HG03064 (cell line): ENCODE measurements around the gene PRR14.

Source experiments
- ATAC-seq: cut with Tn5 transposase; IDR thresholded peaks from one replicate; pipeline ENCODE4 v1.9.1; 2021; ENCODE audit warnings: low read depth; ENCODE audit not compliant: unreplicated experiment

The PRR14 gene

DNA sequence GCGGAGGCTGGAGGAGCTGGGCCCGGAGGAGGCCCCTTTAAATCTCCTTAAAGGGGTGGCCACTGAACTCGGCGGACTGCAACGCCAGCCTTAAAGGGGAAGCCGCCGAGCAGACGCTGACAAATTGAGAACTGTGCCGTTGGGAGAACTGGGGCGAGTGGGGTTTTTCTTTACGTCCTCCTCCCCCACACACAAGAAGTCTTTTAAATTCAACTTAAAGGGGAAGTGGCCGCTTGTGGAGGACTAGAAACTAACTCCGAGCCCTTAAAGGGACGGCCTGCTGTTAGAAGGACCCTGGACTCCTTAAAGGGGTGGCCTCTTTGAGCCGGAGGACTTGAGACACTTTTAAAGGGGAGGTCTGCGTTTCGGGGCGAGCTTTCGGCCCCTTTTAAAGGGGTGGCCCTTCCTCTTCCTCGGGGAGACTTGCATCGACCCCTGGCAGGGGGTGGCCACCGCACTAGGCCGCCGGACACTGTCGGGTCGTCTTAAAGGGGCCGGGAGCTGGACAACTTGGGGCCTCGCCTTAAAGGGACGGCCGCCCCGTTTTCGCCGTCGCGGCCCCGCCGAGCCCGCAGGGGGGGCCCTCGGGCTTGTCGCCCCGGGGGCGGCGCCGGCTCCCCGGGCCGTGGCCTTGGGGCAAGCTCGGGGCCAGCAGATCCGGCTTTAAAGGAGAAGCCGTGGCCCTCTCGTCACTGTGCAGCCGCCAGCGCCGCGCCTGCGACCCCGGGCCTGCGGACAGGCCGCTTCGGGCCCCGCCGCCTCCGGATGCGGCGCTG, 8.2 kb downstream of the PRR14 start:
- ATAC-seq: peak; percentile 49

DNA sequence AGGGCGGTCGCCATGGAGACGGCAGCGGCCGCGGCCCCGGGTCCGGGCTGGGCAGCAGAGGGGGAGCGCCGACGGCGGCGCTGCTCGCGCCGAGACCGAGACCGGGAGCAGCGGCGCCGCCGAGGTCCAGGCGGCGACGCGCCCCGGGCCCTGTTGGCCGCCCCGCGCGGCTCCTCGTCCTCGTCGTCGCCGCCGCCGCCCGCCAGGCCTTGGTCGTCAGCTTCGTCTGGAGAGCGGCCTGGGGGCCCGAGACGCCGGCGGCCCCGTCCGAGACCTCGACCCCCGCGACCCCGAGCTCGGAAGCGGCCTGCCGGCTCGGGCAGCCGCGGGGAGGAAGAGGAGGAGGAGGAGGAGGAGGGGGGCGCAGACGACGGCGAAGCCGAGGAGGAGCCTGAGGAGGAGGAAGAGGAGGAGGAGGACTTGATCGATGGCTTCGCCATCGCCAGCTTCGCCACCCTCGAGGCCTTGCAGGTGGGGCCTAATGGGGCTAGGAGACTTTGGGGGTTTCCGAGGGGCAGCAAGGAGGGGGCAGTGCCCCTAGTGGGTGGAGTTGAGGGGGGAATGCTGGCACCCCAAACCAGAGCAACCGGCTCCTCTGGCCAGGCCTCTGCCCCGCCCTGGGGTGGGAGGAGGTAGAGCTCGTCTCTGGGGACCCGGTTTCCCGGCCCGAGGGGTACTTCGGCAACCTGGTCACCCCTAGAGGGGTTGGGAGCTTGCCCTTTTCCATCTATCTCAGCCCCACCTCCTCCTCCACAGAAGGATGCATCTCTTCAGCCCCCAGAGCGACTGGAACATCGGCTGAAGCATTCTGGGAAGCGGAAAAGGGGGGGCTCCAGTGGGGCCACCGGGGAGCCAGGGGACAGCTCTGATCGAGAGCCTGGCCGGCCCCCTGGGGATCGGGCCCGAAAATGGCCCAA, 9.0 kb downstream of the PRR14 start:
- ATAC-seq: no peak

DNA sequence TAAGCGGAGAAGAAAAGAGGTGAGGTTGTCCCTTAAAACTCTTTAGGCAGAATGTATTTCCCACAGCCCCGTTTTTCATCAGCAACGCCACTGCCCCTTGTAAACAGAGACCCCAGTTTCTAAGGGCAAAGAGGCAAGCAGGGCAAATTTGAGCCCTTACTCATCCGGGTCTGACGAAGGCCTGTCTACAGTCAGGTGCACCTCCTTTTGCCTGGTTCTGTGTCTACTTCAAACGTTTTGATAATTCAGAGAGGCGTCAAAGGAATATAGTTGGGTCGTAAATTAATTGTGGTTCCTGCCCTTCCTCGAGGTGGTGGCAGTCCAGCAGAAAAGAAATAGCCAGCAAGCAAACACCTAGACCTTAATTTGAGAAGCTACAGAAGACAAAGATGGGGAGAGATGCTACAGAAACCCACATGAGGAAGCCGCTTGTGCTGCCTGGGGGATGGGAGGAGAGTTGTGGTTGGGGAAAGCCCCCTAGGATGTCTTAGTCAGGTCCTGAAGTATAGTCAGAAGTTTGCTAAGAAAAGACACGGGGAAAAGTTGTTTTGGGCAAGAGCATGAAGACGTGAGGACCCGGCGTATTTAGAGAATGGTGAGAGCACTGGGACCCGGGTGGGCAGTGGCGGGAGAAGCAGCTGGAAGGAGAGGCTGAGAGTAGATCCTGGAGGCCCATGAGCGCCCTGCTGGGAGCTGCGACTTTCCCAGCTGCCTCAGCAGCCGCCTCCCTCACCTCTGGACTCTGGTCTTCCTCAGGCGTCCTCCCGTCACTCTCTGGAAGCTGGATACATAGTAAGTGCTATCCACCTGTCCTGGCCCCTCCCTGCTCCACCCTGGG, 9.9 kb downstream of the PRR14 start:
- no peak for ATAC-seq

DNA sequence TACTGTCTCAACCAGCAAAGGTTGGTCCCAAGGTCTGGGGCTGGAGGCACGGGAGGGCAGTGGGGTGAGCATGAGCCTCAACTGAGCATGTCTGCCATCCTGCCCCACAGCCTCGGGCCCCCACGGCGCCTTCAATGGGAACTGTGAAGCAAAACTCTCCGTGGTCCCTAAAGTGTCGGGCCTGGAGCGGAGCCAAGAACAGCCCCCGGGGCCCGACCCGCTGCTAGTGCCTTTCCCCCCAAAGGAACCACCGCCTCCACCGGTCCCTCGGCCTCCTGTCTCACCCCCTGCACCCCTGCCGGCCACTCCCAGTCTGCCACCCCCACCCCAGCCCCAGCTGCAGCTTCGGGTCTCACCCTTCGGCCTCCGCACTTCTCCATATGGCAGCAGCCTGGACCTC, 11.7 kb downstream of the PRR14 start:
- ATAC-seq: no peak

GRCh38 chr16:30663038-30663437, 12.3 kb downstream of the PRR14 start:
- no peak for ATAC-seq

DNA sequence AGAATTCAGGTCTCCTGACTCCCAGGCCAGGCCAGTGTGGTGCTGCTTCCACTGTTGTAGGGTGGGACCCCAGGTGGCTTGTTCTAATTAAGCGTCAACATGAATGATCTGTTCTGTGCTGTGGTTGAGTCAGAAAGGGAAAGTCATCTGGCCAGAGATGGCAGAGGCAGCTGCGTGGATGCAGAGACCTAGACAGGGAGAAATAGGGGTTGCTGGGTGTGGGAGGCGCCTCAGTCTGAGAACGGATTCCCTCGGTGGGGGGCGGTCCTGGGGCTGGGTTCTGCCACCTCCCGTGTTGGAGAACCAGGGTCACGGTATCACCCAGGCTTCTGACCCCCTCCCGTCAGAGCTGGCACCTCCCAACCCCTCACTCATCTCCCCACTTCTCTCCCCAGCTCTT, 13.1 kb downstream of the PRR14 start:
- no peak for ATAC-seq

DNA sequence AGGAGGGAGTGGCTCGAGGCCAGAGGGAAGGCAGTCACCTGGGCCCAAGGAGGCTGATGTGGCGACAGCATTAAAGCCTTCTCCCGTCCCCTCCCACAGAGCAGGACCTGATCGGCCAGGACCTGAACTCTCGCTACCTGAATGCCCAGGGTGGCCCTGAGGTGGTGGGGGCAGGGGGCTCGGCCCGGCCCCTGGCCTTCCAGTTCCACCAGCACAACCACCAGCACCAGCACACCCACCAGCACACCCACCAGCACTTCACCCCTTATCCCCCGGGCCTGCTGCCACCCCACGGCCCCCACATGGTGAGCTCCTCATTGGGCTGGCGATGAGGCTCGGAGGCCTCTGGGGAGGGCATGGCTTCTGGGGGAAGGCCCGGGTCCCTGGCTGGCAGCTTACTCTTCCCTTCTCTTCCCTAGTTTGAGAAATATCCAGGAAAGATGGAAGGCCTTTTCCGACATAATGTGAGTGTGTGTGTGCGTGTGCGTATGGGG, 13.9 kb downstream of the PRR14 start:
- no peak for ATAC-seq

DNA sequence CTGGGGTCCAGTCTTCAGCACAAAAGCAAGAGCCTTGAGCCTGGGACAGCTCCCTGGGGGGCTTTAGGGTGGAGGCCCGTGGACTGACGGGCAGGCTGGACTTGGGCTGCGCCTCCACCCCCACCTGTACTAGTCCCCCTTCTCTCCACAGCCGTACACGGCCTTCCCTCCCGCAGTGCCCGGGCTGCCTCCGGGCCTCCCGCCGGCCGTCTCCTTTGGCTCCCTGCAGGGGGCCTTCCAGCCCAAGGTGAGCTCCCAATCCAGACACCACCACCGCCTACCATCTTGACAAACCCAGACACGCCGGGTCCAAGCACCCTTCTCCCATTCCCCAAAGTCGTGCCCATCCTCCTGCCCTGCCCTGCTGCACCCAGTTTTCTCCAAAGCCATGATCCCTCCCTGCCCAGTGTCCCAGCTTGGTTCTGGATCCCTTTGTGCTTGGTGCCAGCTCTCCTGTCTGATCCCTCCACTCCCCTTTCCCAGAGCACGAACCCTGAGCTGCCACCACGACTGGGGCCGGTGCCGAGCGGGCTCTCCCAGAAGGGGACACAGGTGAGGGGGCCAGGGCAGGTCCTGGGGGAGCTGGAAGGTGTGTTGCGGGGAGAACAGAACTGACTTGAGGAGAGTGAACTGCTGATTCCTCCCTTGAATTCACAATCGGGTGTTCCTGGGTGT, 14.5 kb downstream of the PRR14 start:
- no peak for ATAC-seq

DNA sequence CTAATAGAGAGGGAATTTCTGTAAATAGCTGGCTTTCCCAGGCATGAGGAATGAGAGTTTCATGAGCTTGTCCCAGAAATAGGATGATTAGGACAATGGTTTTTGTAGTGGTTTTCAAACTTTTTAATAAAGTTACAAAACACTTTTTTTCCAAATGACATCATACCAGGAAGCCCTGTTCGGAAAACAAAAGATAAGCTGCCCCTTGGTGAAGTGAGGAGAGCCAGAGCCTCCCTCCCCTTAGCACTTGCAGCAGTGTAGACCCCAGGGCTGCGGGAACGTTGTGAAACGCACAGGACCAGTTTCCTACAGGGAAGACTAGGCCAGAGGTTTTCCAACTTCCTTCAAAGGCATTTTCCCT, 15.1 kb downstream of the PRR14 start:
- no peak for ATAC-seq

DNA sequence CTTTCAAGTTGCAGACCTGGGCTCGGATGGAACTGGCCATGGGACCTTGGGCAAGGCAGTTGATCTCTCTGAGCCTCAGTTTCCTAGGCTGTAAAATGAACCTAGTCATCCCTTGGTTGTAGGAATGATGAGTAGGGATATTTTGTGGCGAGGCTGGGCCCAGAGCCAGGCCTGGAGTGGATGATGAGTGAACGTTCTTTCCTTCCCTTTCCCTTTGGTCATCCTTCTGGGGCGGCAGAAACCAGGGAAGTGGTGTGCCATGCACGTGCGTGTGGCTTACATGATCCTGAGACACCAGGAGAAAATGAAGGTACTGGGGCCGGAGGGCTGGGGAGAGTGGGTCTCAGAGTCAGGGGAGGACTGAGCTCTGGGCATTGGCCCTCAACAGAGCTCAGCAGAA, 15.9 kb downstream of the PRR14 start:
- no peak for ATAC-seq

DNA sequence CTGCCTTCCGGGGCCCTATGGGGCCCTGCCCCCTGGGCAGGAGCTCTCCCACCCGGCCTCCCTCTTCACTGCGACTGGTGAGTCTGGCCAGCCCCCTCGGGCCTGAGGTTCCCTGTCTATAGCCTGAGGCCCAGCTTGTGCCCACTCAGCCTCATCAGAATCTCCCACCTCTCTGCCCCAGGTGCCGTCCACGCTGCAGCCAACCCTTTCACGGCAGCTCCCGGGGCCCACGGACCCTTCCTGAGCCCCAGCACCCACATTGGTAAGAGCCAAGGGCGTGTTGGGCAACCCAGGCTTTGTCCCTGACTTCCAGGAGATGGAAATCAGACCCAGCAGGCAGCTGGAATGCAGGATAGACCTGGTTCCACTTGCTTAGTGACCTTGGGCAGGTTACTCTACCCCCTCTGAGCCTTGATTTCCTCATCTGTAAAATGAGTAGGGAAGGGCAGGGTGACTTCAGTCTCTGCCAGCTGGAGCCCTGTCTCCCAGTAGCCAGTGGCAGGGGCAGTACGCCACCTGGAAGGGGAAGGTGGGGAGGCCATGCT, 16.7 kb downstream of the PRR14 start:
- ATAC-seq: no peak

GRCh38 chr16:30668393-30668792, 17.6 kb downstream of the PRR14 start:
- no peak for ATAC-seq

GRCh38 chr16:30669026-30669902, 18.5 kb downstream of the PRR14 start:
- ATAC-seq: no peak

GRCh38 chr16:30669903-30670824, 19.4 kb downstream of the PRR14 start:
- no peak for ATAC-seq

DNA sequence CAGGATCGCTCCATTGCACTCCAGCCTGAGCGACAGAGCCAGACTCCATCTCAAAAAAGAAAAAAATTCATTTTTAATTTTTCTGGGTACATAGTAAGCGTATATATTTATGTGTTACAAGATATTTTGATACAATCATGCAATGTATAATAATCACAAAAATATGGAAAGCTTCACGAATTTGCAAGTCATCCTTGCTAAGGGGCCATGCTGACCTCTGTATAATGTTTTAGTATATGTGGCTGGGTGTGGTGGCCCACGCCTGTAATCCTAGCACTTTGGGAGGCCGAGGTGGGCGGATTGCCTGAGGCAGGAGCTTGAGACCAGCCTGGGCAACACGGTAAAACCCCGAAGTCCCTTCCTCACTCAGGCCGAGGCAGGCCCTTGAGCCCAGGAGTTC, 24.4 kb downstream of the PRR14 start:
- ATAC-seq: no peak

DNA sequence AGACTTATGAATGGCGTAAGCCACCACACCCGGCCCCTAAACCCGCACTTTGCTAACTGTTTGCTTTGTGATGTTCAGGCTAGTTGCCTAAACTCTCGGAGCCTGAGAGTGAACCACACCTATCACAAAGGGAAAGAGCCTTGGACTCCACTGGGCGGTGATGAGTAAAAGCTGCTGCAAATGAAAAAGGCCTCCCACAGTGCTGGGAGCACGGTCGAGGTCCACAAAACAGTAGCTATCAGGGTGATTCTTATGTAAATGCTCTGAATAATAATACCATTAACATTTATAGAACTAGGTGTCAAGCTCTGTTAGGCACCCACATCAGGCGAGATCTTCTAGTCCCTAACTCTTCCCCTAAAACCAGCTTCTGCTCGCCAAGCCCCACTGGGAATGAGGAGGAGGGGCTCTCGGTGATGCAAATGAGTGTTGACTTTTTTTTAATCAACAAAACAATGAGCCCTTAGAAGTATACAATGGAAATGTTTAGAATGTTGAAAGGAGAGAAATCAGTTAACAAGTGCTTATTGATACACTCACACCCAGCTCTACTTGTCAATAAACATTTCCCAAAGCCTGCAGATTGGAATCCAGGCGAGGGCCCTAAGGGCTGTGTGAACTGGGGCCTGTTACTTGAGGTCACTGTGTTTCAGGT, 27.3 kb downstream of the PRR14 start:
- ATAC-seq: no peak

DNA sequence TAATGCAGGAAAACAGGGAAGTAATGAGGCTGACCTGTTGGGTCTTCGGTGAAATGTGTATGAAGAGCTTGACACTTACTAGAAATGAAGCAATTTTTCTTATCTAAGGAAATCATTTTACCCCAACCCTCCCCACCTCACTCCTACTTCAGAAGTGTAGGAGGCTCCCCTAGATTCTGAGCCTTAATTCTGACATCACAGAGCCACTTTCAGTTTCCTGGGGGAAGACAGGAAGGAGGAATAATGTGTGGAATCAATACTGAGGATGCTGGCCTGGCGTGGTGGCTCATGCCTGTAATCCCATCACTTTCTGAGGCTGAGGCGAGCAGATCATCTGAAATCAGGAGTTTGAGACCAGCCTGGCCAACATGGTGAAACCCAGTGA, 27.8 kb downstream of the PRR14 start:
- ATAC-seq: no peak

GRCh38 chr16:30680326-30680725, 29.6 kb downstream of the PRR14 start:
- no peak for ATAC-seq
